ENCODE measurements around the gene RASGRF2. TPM values are rescaled to one million over a fixed set of nuclear protein-coding genes. Genes with fewer than 3 reads are reported as not detected.

RASGRF2 gene
- total and polyA plus RNA-seq, 2 of the 13 experiments (the other 11 are each of a cell fraction or from before 2014, with no cell fraction given) = 23.6 to 29.0 TPM

- no peak overlapping the region for H3K27ac ChIP-seq (ENCODE audit: extremely low read length, insufficient read depth, low read length)
- no peak overlapping the region for H3K4me2 ChIP-seq (ENCODE audit: low read depth, low read length)
- intact Hi-C loops (cut with micrococcal nuclease; ENCODE audit: unreplicated experiment) = no loop called here
- H3K4me3 ChIP-seq (replicated peaks in 1 of 3; ENCODE audit: insufficient read depth in 1 of 3, low read depth in 2 of 3, low read length in 3 of 3) = no peak overlapping the region
- ATAC-seq = no peak
- 92% methylated on average over 1 of the region's 1 CpG for WGBS (ENCODE audit: low lambda C conversion rate)
- TF ChIP-seq, protein P1, sequence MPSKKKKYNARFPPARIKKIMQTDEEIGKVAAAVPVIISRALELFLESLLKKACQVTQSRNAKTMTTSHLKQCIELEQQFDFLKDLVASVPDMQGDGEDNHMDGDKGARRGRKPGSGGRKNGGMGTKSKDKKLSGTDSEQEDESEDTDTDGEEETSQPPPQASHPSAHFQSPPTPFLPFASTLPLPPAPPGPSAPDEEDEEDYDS (CRISPR knock-in tag; IDR thresholded peaks at IDR 0.05) = no peak
- no peak for TF ChIP-seq JDP2 (CRISPR knock-in tag; IDR thresholded peaks at IDR 0.05; ENCODE audit: borderline replicate concordance)
- no peak for TF ChIP-seq BRD4 (CRISPR knock-in tag; IDR thresholded peaks at IDR 0.05)
- no peak for TF ChIP-seq POLR2G (IDR thresholded peaks at IDR 0.05; ENCODE audit: low read depth, low read length)
- no peak for TF ChIP-seq MED8 (CRISPR knock-in tag; IDR thresholded peaks at IDR 0.05; ENCODE audit: insufficient replicate concordance)
- no peak for TF ChIP-seq CHD2 (IDR thresholded peaks at IDR 0.05; ENCODE audit: low read depth, low read length)
- TF ChIP-seq NR3C1 (CRISPR knock-in tag; IDR thresholded peaks at IDR 0.05) = no peak
- no peak for TF ChIP-seq ZFP41 (CRISPR knock-in tag; IDR thresholded peaks at IDR 0.05; ENCODE audit: borderline replicate concordance)
- no peak for TF ChIP-seq KLF12 (CRISPR knock-in tag; IDR thresholded peaks at IDR 0.05; ENCODE audit: borderline replicate concordance)
- TF ChIP-seq CHCHD3 (CRISPR knock-in tag; IDR thresholded peaks at IDR 0.05) = no peak
- TF ChIP-seq CBX1 (IDR thresholded peaks at IDR 0.05; ENCODE audit: low read depth) = no peak
- no peak for TF ChIP-seq ZNF563 (CRISPR knock-in tag; IDR thresholded peaks at IDR 0.05)
- no peak for TF ChIP-seq THAP7 (CRISPR knock-in tag; IDR thresholded peaks at IDR 0.05)
- no peak for TF ChIP-seq RFX1 (IDR thresholded peaks at IDR 0.05)
- TF ChIP-seq SMAD9 (CRISPR knock-in tag; IDR thresholded peaks at IDR 0.05) = no peak
- no peak for TF ChIP-seq MTF1 (CRISPR knock-in tag; IDR thresholded peaks at IDR 0.05)
- no peaks in the 10 kb centered on the region for H4K20me1 ChIP-seq (ENCODE audit: insufficient read depth, low read length)
- no peaks in the 10 kb centered on the region for H3K4me1 ChIP-seq (ENCODE audit: insufficient read depth, low read length)
- no peak overlapping the region for H2AFZ ChIP-seq (ENCODE audit: low read length)
- no peak for DNase-seq (ENCODE audit: low spot score)
- ChIA-PET POLR2A (no interaction called here), CTCF (ENCODE audit: low intra/inter-chr PET ratio, low total read pairs) (no interaction called here)
- no peaks in the 10 kb centered on the region for H3K27me3 ChIP-seq (ENCODE audit: control insufficient read depth in 1 of 2, insufficient read depth in 2 of 2, low read length in 2 of 2)
- no TSS peak for BruUV-seq (replicated peaks)
- no peak overlapping the region for H3K9ac ChIP-seq (ENCODE audit: insufficient read depth, low read depth, low read length)
- FAIRE-seq = no peak
- H3K9me3 ChIP-seq (ENCODE audit: low read length) = no peaks in the 10 kb centered on the region
- in situ Hi-C loops (cut with HindIII; ENCODE audit: extremely low pct_ligation_motif_present, low pct_unique_long_range_greater_than_20kb) = no loop called here
- H3K79me2 ChIP-seq (ENCODE audit: insufficient read depth, low read length) = no peaks in the 10 kb centered on the region
- H3K36me3 ChIP-seq (replicated peaks in 1 of 2; ENCODE audit: control insufficient read depth in 1 of 2, insufficient read depth in 2 of 2, low read length in 2 of 2) = peaks cover 0 to 7% of the 10 kb centered on the region in 2 experiments; a peak in 1 of 5 replicates
Observed at GRCh38 chr5:81252904-81253303, 292.7 kb downstream of the RASGRF2 start.

Data from HepG2 (cell line).